AG04450 (cell line): Measurements from ENCODE around the gene VPS54. TPM values are rescaled to one million over a fixed set of nuclear protein-coding genes. Genes with fewer than 3 reads are reported as not detected.
A peak's percentile ranks its signal among the peaks of the same experiment; 100 is the strongest.

Experiments used
- CTCF ChIA-PET: fragments of 300-600, 350-600 bp; formaldehyde crosslinking; extraction: SDS; loops from one replicate; lab custom pipeline; 2022; ENCODE audit warnings: antibody characterized with exemption, inconsistent platforms; lab: Charles Lee
- POLR2A ChIA-PET: fragments of 350-600 bp; formaldehyde crosslinking; extraction: SDS; loops from one replicate; lab custom pipeline; 2021; ENCODE audit warnings: antibody characterized with exemption, inconsistent platforms; lab: Yijun Ruan, JAX
- DNase-seq: peaks from one replicate; pipeline ENCODE4 v3.0.0-alpha.2; 2011; ENCODE audit warnings: low read depth, low spot score
- H3K27ac ChIP-seq: one replicate; pipeline ENCODE4 v1.5.1; 2012; ENCODE audit warnings: low read depth, low read length, control low read depth
- H3K27me3 ChIP-seq: one replicate; pipeline ENCODE4 v1.6.0; 2012; ENCODE audit warnings: low read length; ENCODE audit not compliant: control insufficient read depth, insufficient read depth
- H3K4me3 ChIP-seq: 2 replicates; pipeline ENCODE4 v1.5.1; 2011; ENCODE audit warnings: mild to moderate bottlenecking, low read depth, low read length, control low read depth
- H3K9me3 ChIP-seq: 2 replicates; pipeline ENCODE4 v1.5.1; 2012; ENCODE audit warnings: low read length; ENCODE audit not compliant: control insufficient read depth, insufficient read depth
- CTCF ChIP-seq: IDR thresholded peaks from 2 replicates; pipeline ENCODE4 v1.5.1; 2011; ENCODE audit warnings: low read depth, low read length, control low read depth, inconsistent platforms
- polyA plus RNA-seq: library from polyadenylated mRNA; depleted of rRNA; stranded (reverse); fragments of >200 nt; gene quantifications from 2 replicates; pipeline ENCODE4 v1.2.3, GENCODE V29; 2011

Gene VPS54
- polyA plus RNA-seq, 1 experiment: 21.9 TPM

- no peak overlapping the region for H3K4me3 ChIP-seq
- POLR2A ChIA-PET: no interaction called here
- DNase-seq: no peak
- TF ChIP-seq CTCF: no peak
- CTCF ChIA-PET: interaction anchor here (0.8 to 1.7 kb wide), 3 partner anchors 26 to 193 kb away, joined by 3 to 5 read pairs (median 3); no protein-coding TSS in a partner anchor
- no peaks in the 10 kb centered on the region for H3K9me3 ChIP-seq
- no peaks in the 10 kb centered on the region for H3K27me3 ChIP-seq
- no peak overlapping the region for H3K27ac ChIP-seq
These were observed 127.7 kb downstream of the VPS54 start for GRCh38 chr2:63891488-63892030.

GRCh38 chr2:63890678-63891077 lies 128.6 kb downstream of the VPS54 start:
- no peak overlapping the region for H3K27ac ChIP-seq
- TF ChIP-seq CTCF: no peak
- no peak overlapping the region for H3K4me3 ChIP-seq
- H3K27me3 ChIP-seq: no peaks in the 10 kb centered on the region
- DNase-seq: no peak
- CTCF ChIA-PET: interaction anchor here (0.5 to 1.5 kb wide), 2 partner anchors 29 to 191 kb away, joined by 3 to 17 read pairs; no protein-coding TSS in a partner anchor
- POLR2A ChIA-PET: no interaction called here
- no peaks in the 10 kb centered on the region for H3K9me3 ChIP-seq

GRCh38 chr2:63888490-63889402 lies 130.5 kb downstream of the VPS54 start:
- POLR2A ChIA-PET: no interaction called here
- DNase-seq: no peak
- no peaks in the 10 kb centered on the region for H3K9me3 ChIP-seq
- CTCF ChIA-PET: interaction anchor here (1.0 kb wide), 2 partner anchors 189 to 198 kb away, joined by 4 to 6 read pairs; no protein-coding TSS in a partner anchor
- H3K27ac ChIP-seq: no peak overlapping the region
- H3K27me3 ChIP-seq: no peaks in the 10 kb centered on the region
- TF ChIP-seq CTCF: peak; percentile 82
- H3K4me3 ChIP-seq: no peak overlapping the region

- TF ChIP-seq CTCF: no peak
- Histone ChIP-seq H3K27ac (no peak overlapping the region), H3K9me3 (no peaks in the 10 kb centered on the region), H3K4me3 (no peak overlapping the region), H3K27me3 (no peaks in the 10 kb centered on the region)
- CTCF ChIA-PET: interaction anchor here (1.0 kb wide), 1 partner anchor 189 kb away, joined by 6 read pairs; no protein-coding TSS in a partner anchor
- no peak for DNase-seq
- POLR2A ChIA-PET: no interaction called here
These were observed 131.2 kb downstream of the VPS54 start for GRCh38 chr2:63888053-63888452.

GRCh38 chr2:63886445-63886844 lies 132.8 kb downstream of the VPS54 start:
- CTCF ChIA-PET: interaction anchor here (2.5 kb wide), 1 partner anchor 187 kb away, joined by 7 read pairs; no protein-coding TSS in a partner anchor
- POLR2A ChIA-PET: no interaction called here
- Histone ChIP-seq H3K4me3 (no peak overlapping the region), H3K27ac (no peak overlapping the region), H3K9me3 (no peaks in the 10 kb centered on the region), H3K27me3 (no peaks in the 10 kb centered on the region)
- DNase-seq: no peak
- TF ChIP-seq CTCF: no peak
